ENCODE measurements around the gene TCTA.
A peak's percentile ranks its signal among the peaks of the same experiment; 100 is the strongest.

Gene TCTA

GRCh38 chr3:49410066-49410845 is 2.0 kb upstream of the TCTA start:
- no peak for DNase-seq (ENCODE audit: low read depth in 2 of 3, low spot score in 1 of 3)

- DNase-seq (ENCODE audit: low read depth in 2 of 3, low spot score in 1 of 3) = no peak
Observed at GRCh38 chr3:49410846-49411534, 1.2 kb upstream of the TCTA start.

GRCh38 chr3:49411535-49411967 is 672 bp upstream of the TCTA start:
- peak; percentile 18 to 42 (median 27) for DNase-seq (ENCODE audit: low read depth in 2 of 3, low spot score in 1 of 3)

GRCh38 chr3:49412632-49413337 is 562 bp downstream of the TCTA start:
- no peak for DNase-seq (ENCODE audit: low read depth in 2 of 3, low spot score in 1 of 3)

GRCh38 chr3:49413338-49413734 is 1.1 kb downstream of the TCTA start:
- DNase-seq (ENCODE audit: low read depth in 2 of 3, low spot score in 1 of 3) = no peak

GRCh38 chr3:49414753-49415152 is 2.5 kb downstream of the TCTA start:
- no peak for DNase-seq (ENCODE audit: low read depth in 2 of 3, low spot score in 1 of 3)

- peak in 2 of 3 donors; percentile 46 to 53 for DNase-seq (ENCODE audit: low read depth in 2 of 3, low spot score in 1 of 3)
Observed at GRCh38 chr3:49415931-49416601, 3.8 kb downstream of the TCTA start.

- DNase-seq (ENCODE audit: low read depth in 2 of 3, low spot score in 1 of 3) = no peak
Observed at GRCh38 chr3:49416867-49417266, 4.6 kb downstream of the TCTA start.

- DNase-seq (ENCODE audit: low read depth in 2 of 3, low spot score in 1 of 3) = no peak
Observed at GRCh38 chr3:49417516-49418120, 5.4 kb downstream of the TCTA start.

GRCh38 chr3:49421890-49422378 is 9.7 kb downstream of the TCTA start:
- DNase-seq (ENCODE audit: low read depth in 2 of 3, low spot score in 1 of 3) = no peak

- DNase-seq (ENCODE audit: low read depth in 2 of 3, low spot score in 1 of 3) = no peak
Observed at GRCh38 chr3:49422379-49423248, 10.4 kb downstream of the TCTA start, which contains the start of gene AMT. AMT (minus strand) TSS chr3:49422473; CDS start chr3:49422450, 23 bp downstream.

- DNase-seq (ENCODE audit: low read depth in 2 of 3, low spot score in 1 of 3) = no peak
Observed at GRCh38 chr3:49424816-49425215, 12.6 kb downstream of the TCTA start.

- DNase-seq (ENCODE audit: low read depth in 2 of 3, low spot score in 1 of 3) = no peak
Observed at GRCh38 chr3:49427586-49427985, 15.4 kb downstream of the TCTA start.

GRCh38 chr3:49428752-49429080 is 16.5 kb downstream of the TCTA start:
- no peak for DNase-seq (ENCODE audit: low read depth in 2 of 3, low spot score in 1 of 3)

GRCh38 chr3:49434731-49435130 is 22.5 kb downstream of the TCTA start:
- no peak for DNase-seq (ENCODE audit: low read depth in 2 of 3, low spot score in 1 of 3)

- DNase-seq (ENCODE audit: low read depth in 2 of 3, low spot score in 1 of 3) = no peak
Observed at GRCh38 chr3:49445391-49445790, 33.2 kb downstream of the TCTA start.

- no peak for DNase-seq (ENCODE audit: low read depth in 2 of 3, low spot score in 1 of 3)
Observed at GRCh38 chr3:49453621-49454020, 41.4 kb downstream of the TCTA start.

GRCh38 chr3:49454458-49454857 is 42.2 kb downstream of the TCTA start:
- DNase-seq (ENCODE audit: low read depth in 2 of 3, low spot score in 1 of 3) = no peak

GRCh38 chr3:49454898-49455681 is 42.9 kb downstream of the TCTA start:
- DNase-seq (ENCODE audit: low read depth in 2 of 3, low spot score in 1 of 3) = no peak
